SH-SY5Y (cell line): ENCODE results near the gene RNF11.

Experiments used
- GATA2 ChIP-seq: IDR thresholded peaks from 2 replicates; pipeline ENCODE4 v1.6.1; 2011; ENCODE audit warnings: mild to moderate bottlenecking, low read depth, low read length
- GATA3 ChIP-seq: IDR thresholded peaks from 2 replicates; pipeline ENCODE4 v1.6.1; 2011; ENCODE audit warnings: low read depth, mild to moderate bottlenecking, low read length, moderate library complexity

Gene RNF11

GRCh38 chr1:51218570-51218969, 17.5 kb upstream of the RNF11 start:
- TF ChIP-seq GATA2 = no peak
- no peak for TF ChIP-seq GATA3

- TF ChIP-seq GATA2 (no peak), GATA3 (no peak)
Observed at GRCh38 chr1:51219022-51219421, 17.1 kb upstream of the RNF11 start.

GRCh38 chr1:51222136-51222787, 13.8 kb upstream of the RNF11 start:
- TF ChIP-seq GATA2 = no peak
- TF ChIP-seq GATA3 = no peak

- TF ChIP-seq GATA2 (no peak), GATA3 (no peak)
Observed at GRCh38 chr1:51222809-51223208, 13.3 kb upstream of the RNF11 start.

- TF ChIP-seq GATA2 = no peak
- TF ChIP-seq GATA3 = no peak
Observed at GRCh38 chr1:51224255-51224654, 11.8 kb upstream of the RNF11 start.

GRCh38 chr1:51230501-51231078, 5.5 kb upstream of the RNF11 start:
- TF ChIP-seq GATA3 (no peak), GATA2 (no peak)

- TF ChIP-seq GATA2 = no peak
- no peak for TF ChIP-seq GATA3
Observed at GRCh38 chr1:51231120-51231519, 5.0 kb upstream of the RNF11 start.

- TF ChIP-seq GATA3 (no peak), GATA2 (no peak)
Observed at GRCh38 chr1:51231896-51232295, 4.2 kb upstream of the RNF11 start.

GRCh38 chr1:51234721-51235425, 1.2 kb upstream of the RNF11 start:
- no peak for TF ChIP-seq GATA2
- no peak for TF ChIP-seq GATA3

GRCh38 chr1:51236531-51237350, 668 bp downstream of the RNF11 start:
- no peak for TF ChIP-seq GATA3
- TF ChIP-seq GATA2 = no peak

GRCh38 chr1:51237351-51238033, 1.4 kb downstream of the RNF11 start:
- TF ChIP-seq GATA3 (no peak), GATA2 (no peak)

GRCh38 chr1:51238034-51238403, 1.9 kb downstream of the RNF11 start:
- no peak for TF ChIP-seq GATA3
- no peak for TF ChIP-seq GATA2

GRCh38 chr1:51240084-51240483, 4.0 kb downstream of the RNF11 start:
- TF ChIP-seq GATA2 (no peak), GATA3 (no peak)

- TF ChIP-seq GATA3 = no peak
- TF ChIP-seq GATA2 = no peak
Observed at GRCh38 chr1:51241119-51241518, 5.0 kb downstream of the RNF11 start.
